HT1080 (cell line): ENCODE measurements around the gene IPO4. TPM values are rescaled to one million over a fixed set of nuclear protein-coding genes. Genes with fewer than 3 reads are reported as not detected.
A peak's percentile ranks its signal among the peaks of the same experiment; 100 is the strongest.
"Not testable (repeated sequence)": the region's sequence is repeated elsewhere in the genome, so short reads cannot be mapped to it uniquely, and the experiment has no call there.

Source experiments
- DNase-seq: peaks from one replicate; pipeline ENCODE4 v3.0.0-alpha.2; 2015; ENCODE audit warnings: low read depth
- polyA plus RNA-seq, 2 experiments: library from polyadenylated mRNA; depleted of rRNA; stranded (reverse); fragments of >200 nt; gene quantifications; 2 replicates each; pipeline ENCODE4 v1.2.3, GENCODE V29; 2015
- total RNA-seq: library from RNA; depleted of rRNA; stranded (reverse); fragments of >200 nt; shearing (Covaris generic); gene quantifications from 2 replicates; pipeline ENCODE4 v1.2.3, GENCODE V29; 2014; rRNA removed

Gene IPO4
- 242 and 273 TPM in 2 replicates for total RNA-seq
- 65.2 and 66.1 TPM in 2 replicates for polyA plus RNA-seq (2015; cell fraction: cytosol; rRNA removed)
- 117 and 131 TPM in 2 replicates for polyA plus RNA-seq (2015; cell fraction: nucleus; rRNA removed)

- DNase-seq, result peak; percentile 93
Observed at GRCh38 chr14:24188251-24189058, at the start of gene IPO4. Gene IPO4, minus strand, starts transcription at chr14:24188816. Its CDS starts 29 bp downstream, at chr14:24188787.

GRCh38 chr14:24238123-24238522, 49.5 kb upstream of the IPO4 start:
- DNase-seq, result peak; percentile 25

GRCh38 chr14:24237463-24237955, 48.9 kb upstream of the IPO4 start:
- DNase-seq, result no peak

DNA sequence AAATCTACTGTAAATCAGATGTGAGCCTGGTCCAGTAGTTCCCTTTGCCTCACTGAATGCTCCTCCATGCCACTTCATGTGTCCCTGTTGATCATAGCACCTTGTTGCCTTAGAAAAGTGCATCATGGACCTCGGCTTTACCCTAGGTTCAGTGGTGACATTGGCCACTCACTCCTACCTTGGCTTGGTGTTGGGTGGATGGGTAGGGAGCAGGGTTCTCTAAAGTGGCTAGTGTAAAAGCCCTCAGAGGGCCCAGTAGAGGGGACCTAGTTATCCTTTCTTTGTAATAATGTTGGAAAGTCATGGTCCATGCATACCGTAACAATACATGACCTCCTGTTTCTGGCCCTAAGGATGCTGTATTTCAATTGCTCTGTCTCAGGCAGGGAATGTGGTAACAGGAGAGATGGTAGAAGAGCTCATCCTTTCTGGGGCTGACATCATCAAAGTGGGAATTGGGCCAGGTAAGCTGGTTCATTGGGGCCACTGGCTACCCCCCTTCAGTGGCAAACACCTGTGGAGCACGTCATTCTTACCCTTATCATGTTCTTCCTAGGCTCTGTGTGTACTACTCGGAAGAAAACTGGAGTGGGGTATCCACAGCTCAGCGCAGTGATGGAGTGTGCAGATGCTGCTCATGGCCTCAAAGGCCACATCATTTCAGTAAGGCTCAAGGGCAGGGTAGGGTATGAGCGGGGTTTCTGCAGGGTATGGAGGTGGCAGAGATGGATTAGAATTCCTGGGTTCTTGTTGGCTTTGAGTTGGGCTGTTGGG, 48.3 kb upstream of the IPO4 start:
- DNase-seq, result no peak

GRCh38 chr14:24235804-24236688, 47.4 kb upstream of the IPO4 start:
- DNase-seq, result no peak

- no peak for DNase-seq
Observed at GRCh38 chr14:24234095-24235005, 45.7 kb upstream of the IPO4 start.

GRCh38 chr14:24233538-24233866, 44.9 kb upstream of the IPO4 start:
- DNase-seq, result no peak

DNA sequence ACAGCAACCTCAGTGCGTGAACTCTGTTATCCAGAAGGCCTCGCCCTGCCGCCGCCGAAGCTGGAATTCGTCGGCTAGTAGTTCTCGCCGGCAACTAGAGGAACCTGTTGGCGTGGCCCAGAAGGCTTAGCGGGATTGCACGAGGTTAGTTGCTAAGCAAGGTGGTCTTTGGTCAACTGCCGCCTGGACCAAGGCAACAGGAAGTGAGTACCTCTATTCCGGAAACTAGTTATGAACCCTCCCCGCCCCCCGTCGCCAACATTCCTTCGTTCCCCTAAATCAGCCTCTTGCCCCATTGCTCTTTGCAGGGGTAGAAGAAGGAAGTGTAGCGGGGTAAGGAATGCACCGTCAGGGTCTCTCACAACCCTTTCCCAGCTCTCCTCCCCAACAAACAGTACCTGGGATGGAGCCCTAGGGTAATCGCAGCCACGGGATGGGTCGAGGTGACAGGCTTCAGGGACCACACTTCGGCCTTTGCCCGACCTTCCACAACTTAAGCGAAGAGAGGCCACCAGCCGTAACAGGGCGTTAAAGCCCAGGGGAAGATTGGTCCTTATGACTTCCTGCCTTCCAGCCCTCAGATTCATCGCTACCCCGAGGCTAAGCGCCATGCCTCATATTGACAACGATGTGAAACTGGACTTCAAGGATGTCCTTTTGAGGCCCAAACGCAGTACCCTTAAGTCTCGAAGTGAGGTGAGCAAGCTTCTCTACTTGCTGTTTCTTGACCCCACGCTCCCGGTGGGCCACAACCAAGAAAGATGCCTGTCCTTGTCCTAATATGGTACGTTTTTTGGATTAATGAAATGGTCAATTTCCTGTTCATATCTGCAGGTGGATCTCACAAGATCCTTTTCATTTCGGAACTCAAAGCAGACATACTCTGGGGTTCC, 44.3 kb upstream of the IPO4 start, which contains the start of gene GMPR2:
TSS of gene GMPR2 (plus strand) at position 285 of the 893 bp plus-strand sequence. CDS start at position 610, 325 bp downstream.
- DNase-seq, result no peak

GRCh38 chr14:24232121-24232644, 43.6 kb upstream of the IPO4 start, which contains the start of gene NEDD8:
Gene NEDD8, minus strand, starts transcription at chr14:24232367. Its CDS starts 100 bp downstream, at chr14:24232267.
- peak; percentile 96 for DNase-seq

GRCh38 chr14:24231263-24232120, 42.9 kb upstream of the IPO4 start:
- DNase-seq, result no peak

DNA sequence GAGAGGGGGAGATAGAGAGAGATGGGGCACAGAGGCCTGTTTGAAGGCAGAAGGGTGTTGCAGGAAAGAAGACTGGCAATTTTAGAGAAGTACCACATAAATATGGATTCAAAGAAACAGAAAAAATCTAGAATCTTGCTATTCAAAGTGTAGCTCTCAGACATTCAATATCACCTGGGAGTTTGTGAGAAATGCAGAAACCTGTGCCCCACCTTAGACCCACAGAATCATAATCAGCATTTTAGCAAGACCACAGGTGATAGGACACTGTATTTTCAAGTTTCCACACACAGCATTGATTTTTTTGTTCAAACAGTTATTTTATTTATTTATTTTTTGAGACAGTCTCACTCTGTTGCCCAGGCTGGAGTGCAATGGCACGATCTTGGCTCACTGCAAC, 40.3 kb upstream of the IPO4 start:
- no peak for DNase-seq

DNA sequence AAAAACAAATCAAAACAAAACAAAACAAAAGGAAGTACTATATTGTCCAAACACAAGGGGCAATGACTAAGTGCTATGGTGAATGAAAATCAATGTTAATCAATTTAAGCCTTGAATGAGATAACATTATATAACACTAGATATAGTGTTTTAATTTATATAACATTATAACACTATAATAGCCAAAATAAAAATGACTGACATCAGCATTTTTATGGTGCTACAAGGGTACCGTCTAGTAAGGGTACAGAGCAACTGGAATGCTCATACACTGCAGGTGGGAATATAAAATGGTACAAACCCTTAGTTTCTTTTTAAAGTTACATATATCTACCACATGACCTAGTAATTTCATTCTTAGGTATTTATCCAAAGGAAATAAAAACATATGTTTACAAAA, 37.9 kb upstream of the IPO4 start:
- DNase-seq, result no peak

- peak; percentile 89 for DNase-seq
Observed at GRCh38 chr14:24224618-24225071, 36.0 kb upstream of the IPO4 start.

- not testable (repeated sequence) for DNase-seq
Observed at GRCh38 chr14:24222987-24223386, 34.4 kb upstream of the IPO4 start.

DNA sequence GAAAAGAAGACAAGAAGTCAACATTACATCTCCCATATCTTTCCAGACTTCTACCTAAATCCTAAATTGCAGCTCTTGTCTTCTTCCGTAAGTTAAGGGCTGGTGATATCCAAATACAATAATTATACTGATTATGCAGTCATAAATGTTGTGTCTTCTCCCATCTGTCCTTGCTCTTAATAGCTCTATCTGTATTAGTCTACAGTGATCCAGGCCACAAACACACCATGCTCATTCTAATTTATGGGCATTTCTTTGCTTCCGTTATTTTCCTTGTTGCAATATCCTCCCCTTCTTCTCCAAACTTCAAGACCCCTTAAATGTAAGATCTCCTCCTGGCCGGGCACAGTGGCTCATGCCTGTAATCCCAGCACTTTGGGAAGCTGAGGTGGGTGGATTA, 30.9 kb upstream of the IPO4 start:
- no peak for DNase-seq

DNA sequence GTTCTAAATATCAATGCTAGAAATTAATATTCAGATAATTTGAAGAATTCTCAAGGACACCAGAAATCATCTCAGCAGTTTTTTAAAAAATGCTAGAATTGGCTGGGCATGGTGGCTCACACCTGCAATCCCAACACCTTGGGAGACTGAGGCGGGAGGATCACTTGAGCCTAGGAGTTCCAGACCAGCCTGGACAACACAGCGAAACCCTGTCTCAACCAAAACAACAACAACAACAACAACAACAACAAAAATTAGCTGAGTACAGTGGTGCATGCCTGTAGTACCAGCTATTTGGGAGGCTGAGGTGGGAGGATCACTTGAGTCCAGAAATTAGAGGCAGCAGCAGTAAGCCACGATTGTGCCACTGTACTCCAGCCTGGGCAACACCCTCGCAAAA, 30.5 kb upstream of the IPO4 start:
- no peak for DNase-seq

- DNase-seq, result not testable (repeated sequence)
Observed at GRCh38 chr14:24216876-24217275, 28.3 kb upstream of the IPO4 start.

GRCh38 chr14:24216345-24216699, 27.7 kb upstream of the IPO4 start:
- DNase-seq, result no peak
